Colonic mucosa (tissue), 4 donors: ENCODE results near the gene SPSB3. TPM values are rescaled to one million over a fixed set of nuclear protein-coding genes. Genes with fewer than 3 reads are reported as not detected.

ENCODE experiments used
- DNase-seq: peaks from one replicate; pipeline ENCODE4 v3.0.0-alpha.2; 2020
- H3K27ac ChIP-seq: fragments of 200-600 bp; one replicate; pipeline ENCODE4 v1.8.0; 2021
- H3K27me3 ChIP-seq: fragments of 200-600 bp; one replicate; pipeline ENCODE4 v1.8.0; 2021
- H3K36me3 ChIP-seq: fragments of 200-600 bp; one replicate; pipeline ENCODE4 v1.8.0; 2021
- H3K4me1 ChIP-seq: fragments of 200-600 bp; one replicate; pipeline ENCODE4 v1.8.0; 2021; ENCODE audit warnings: mild to moderate bottlenecking
- H3K4me3 ChIP-seq: fragments of 200-600 bp; one replicate; pipeline ENCODE4 v1.8.0; 2021
- H3K9ac ChIP-seq, 2 donors: one replicate each; pipeline ENCODE4 v1.7.0; 2013; ENCODE audit warnings: control low read depth in 2 of 2, low read depth in 2 of 2, low read length in 2 of 2
- H3K9me3 ChIP-seq: fragments of 200-600 bp; one replicate; pipeline ENCODE4 v1.8.0; 2021
- CTCF ChIP-seq: fragments of 200-600 bp; IDR thresholded peaks from one replicate; pipeline ENCODE4 v1.8.0; 2022; ENCODE audit warnings: antibody characterized with exemption, mild to moderate bottlenecking
- intact Hi-C: fragments of 100-400 bp; cut with DNase I; formaldehyde crosslinking; loops from one replicate; pipeline ENCODE4 v1.14.1; 2022
- total RNA-seq, 2 donors: library from RNA; stranded (reverse); fragmentation: NEBNext Ultra II Directional in 1 of 2; extraction: Animal tissue kit (Norgen Biotek cat#: 25700) in 1 of 2; gene quantifications; one replicate each; pipeline ENCODE4 v1.2.1, GENCODE V29; 2021
- donor health status: healthy.
- donor health status: DM: no; HTN: no; CAD: no.
- donor health status: DM: no; HTN: no; CAD: no.

The SPSB3 gene
- total RNA-seq, 2 donors from 2014 or later, result 32.7 to 35.9 TPM

GRCh38 chr16:1778200-1779179, 3.9 kb downstream of the SPSB3 start:
- DNase-seq, result no peak
- TF ChIP-seq CTCF, result no peak
- intact Hi-C loops, result no loop called here
- H3K27me3 ChIP-seq, result no peaks in the 10 kb centered on the region
- no peaks in the 10 kb centered on the region for H3K36me3 ChIP-seq
- H3K4me3 ChIP-seq, result no peak overlapping the region
- H3K9ac ChIP-seq, result no peak overlapping the region
- H3K27ac ChIP-seq, result no peak overlapping the region
- H3K4me1 ChIP-seq, result peaks cover 19% of the 10 kb centered on the region
- no peaks in the 10 kb centered on the region for H3K9me3 ChIP-seq

DNA sequence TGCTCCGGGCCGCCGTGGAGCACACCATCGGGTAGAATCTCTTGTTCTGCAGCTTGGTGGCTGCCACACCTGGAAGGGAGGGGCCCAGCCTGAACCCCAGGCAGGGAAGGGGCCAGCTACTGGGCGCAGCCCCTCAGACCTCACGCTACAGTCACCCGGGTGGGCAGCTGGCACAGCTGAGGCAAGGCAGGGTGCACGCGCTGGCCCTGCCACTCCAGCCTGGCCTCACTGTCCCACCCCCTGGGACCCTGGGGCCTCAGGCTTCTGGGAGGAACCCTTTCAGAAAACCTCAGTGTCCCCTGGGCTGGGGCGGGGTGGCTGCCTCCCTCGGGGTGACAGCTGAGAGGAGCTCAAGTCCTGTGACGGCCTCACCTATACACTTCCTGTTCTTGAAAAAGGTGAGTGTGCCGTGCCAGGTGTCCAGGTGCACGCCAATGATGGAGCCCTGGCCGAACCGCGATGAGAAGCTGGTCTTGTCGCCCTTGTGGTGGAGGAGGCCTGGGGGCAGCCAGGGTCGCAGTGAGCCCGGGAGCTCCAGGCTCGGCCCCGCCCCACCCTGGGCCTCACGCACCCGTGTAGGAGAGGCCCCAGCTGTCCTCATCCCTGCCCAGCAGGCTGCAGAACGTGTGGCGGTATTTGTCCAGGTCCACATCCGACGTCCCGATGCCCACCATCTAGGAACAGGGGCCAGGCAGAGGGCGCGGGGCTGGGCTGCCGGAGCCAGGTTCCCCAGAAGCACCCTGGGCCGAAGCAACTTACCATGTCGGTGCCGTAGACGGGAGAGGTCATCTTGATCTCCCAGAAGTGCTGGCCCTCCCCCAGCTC, 4.8 kb downstream of the SPSB3 start:
- H3K27me3 ChIP-seq, result no peaks in the 10 kb centered on the region
- H3K9ac ChIP-seq, result no peak overlapping the region
- intact Hi-C loops, result no loop called here
- no peak for TF ChIP-seq CTCF
- DNase-seq, result no peak
- H3K27ac ChIP-seq, result no peak overlapping the region
- peaks cover 19% of the 10 kb centered on the region for H3K4me1 ChIP-seq
- no peaks in the 10 kb centered on the region for H3K36me3 ChIP-seq
- H3K4me3 ChIP-seq, result no peak overlapping the region
- H3K9me3 ChIP-seq, result no peaks in the 10 kb centered on the region

- Histone ChIP-seq H3K4me3 (no peak overlapping the region), H3K36me3 (no peaks in the 10 kb centered on the region), H3K9ac (no peak overlapping the region), H3K27ac (no peak overlapping the region), H3K9me3 (no peaks in the 10 kb centered on the region), H3K4me1 (peaks cover 19% of the 10 kb centered on the region), H3K27me3 (no peaks in the 10 kb centered on the region)
- TF ChIP-seq CTCF, result no peak
- intact Hi-C loops, result no loop called here
- DNase-seq, result no peak
Measured at GRCh38 chr16:1776991-1777374, 5.4 kb downstream of the SPSB3 start.

- intact Hi-C loops, result no loop called here
- peaks cover 19% of the 10 kb centered on the region for H3K4me1 ChIP-seq
- H3K4me3 ChIP-seq, result no peak overlapping the region
- no peak overlapping the region for H3K9ac ChIP-seq
- H3K27me3 ChIP-seq, result no peaks in the 10 kb centered on the region
- no peak for TF ChIP-seq CTCF
- H3K36me3 ChIP-seq, result no peaks in the 10 kb centered on the region
- DNase-seq, result no peak
- no peaks in the 10 kb centered on the region for H3K9me3 ChIP-seq
- no peak overlapping the region for H3K27ac ChIP-seq
Measured at GRCh38 chr16:1776672-1776955, 5.8 kb downstream of the SPSB3 start.

DNA sequence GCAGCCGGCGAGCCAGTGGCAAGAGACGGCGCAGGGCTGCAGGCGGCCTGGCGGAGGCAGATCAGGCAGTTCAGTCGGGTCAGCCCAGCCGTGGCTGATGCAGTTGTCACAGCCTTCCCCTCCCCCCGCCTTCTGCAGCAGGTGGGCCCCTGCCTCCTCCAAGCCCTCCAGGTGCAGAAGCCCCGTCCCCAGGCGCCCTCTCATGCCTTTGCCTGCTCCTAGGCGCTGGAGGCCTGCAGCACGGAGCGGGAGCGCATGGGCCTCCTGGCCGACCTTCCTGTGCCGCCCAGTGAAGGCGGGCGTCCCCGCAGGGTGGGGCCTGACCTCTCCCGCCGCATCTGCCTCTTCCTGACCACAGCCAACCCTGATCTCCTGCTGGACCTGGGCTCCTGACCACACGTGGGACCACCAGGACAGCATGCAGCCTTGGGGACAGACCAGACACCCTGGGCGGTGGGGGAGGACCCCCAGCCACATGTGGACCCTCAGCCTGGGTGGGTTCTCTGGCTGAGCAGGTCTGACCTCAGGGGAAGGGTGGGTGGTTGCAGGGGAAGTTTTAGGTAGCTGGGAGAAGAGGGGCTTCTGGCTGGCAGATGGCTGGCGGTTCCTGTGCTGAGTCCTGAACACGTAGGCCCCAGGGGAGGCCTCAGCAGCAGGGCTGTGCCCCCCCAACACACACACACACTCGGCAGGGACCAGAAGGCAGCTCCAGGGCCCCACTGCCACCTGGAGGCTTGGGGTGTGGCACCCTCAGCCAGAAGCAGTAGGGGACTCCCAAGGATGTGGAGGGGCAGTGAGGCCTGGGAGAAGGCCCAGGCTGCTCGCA, 6.3 kb downstream of the SPSB3 start:
- DNase-seq, result no peak
- peaks cover 14% of the 10 kb centered on the region for H3K4me1 ChIP-seq
- no peaks in the 10 kb centered on the region for H3K36me3 ChIP-seq
- H3K9ac ChIP-seq, result no peak overlapping the region
- H3K27ac ChIP-seq, result no peak overlapping the region
- H3K4me3 ChIP-seq, result no peak overlapping the region
- intact Hi-C loops, result no loop called here
- H3K27me3 ChIP-seq, result no peaks in the 10 kb centered on the region
- TF ChIP-seq CTCF, result no peak
- H3K9me3 ChIP-seq, result no peaks in the 10 kb centered on the region
